Muscle of leg (tissue), 11 donors: Measurements from ENCODE around the gene PTPMT1. TPM values are rescaled to one million over a fixed set of nuclear protein-coding genes. Genes with fewer than 3 reads are reported as not detected.
"Not testable (repeated sequence)": the region's sequence is repeated elsewhere in the genome, so short reads cannot be mapped to it uniquely, and the experiment has no call there.

Source experiments
- DNase-seq: peaks from one replicate; pipeline ENCODE4 v3.0.0; 2013
- H3K27ac ChIP-seq: one replicate; pipeline ENCODE4 v1.5.1; 2013; ENCODE audit warnings: mild to moderate bottlenecking, low read length, control low read depth
- H3K27me3 ChIP-seq: one replicate; pipeline ENCODE4 v1.6.1; 2013; ENCODE audit warnings: low read length; ENCODE audit not compliant: control insufficient read depth, insufficient read depth
- H3K36me3 ChIP-seq: one replicate; pipeline ENCODE4 v1.6.1; 2013; ENCODE audit warnings: low read length; ENCODE audit not compliant: control insufficient read depth, insufficient read depth
- H3K4me1 ChIP-seq: one replicate; pipeline ENCODE4 v1.6.1; 2013; ENCODE audit warnings: low read length; ENCODE audit not compliant: control insufficient read depth, insufficient read depth
- H3K4me3 ChIP-seq: one replicate; pipeline ENCODE4 v1.5.1; 2013; ENCODE audit warnings: low read length, control low read depth
- H3K9me3 ChIP-seq: replicated peaks from 2 replicates; pipeline ENCODE4 v1.6.1; 2013; ENCODE audit warnings: low read depth, low read length; ENCODE audit not compliant: control insufficient read depth
- WGBS: methylation state at CpG from one replicate; pipeline ENCODE4 v1.1.5; 2013; ENCODE audit warnings: missing lambda C conversion rate; ENCODE audit not compliant: insufficient coverage; 5-methylcytosine and 5-hydroxymethylcytosine counted together
- polyA plus RNA-seq, 8 donors: library from polyadenylated mRNA; unstranded; fragments of 120-200 nt; gene quantifications; one replicate each; pipeline versions ENCODE4 v1.2.1 to v1.2.3, GENCODE V29; 2013; ENCODE audit warnings: inconsistent platforms in 1 of 8, low replicate concordance in 1 of 8; ENCODE audit not compliant: insufficient read length in 8 of 8, insufficient read depth in 1 of 8
- total RNA-seq: library from RNA; stranded (reverse); fragments of 120-200 nt; gene quantifications from one replicate; pipeline ENCODE4 v1.2.4, GENCODE V29; 2013

The PTPMT1 gene
- total and polyA plus RNA-seq, 9 donors, result 26.0 to 36.1 (median 28.4) TPM

- no peak for DNase-seq
- no peaks in the 10 kb centered on the region for H3K9me3 ChIP-seq
- peaks cover 7% of the 10 kb centered on the region for H3K4me1 ChIP-seq
- peaks cover 3% of the 10 kb centered on the region for H3K36me3 ChIP-seq
- H3K4me3 ChIP-seq, result no peak overlapping the region
- H3K27me3 ChIP-seq, result no peaks in the 10 kb centered on the region
- no CpG with 5 or more reads among the region's 2 CpGs for WGBS
- no peak overlapping the region for H3K27ac ChIP-seq
These were observed 25.7 kb upstream of the PTPMT1 start for GRCh38 chr11:47539681-47540039.

DNA sequence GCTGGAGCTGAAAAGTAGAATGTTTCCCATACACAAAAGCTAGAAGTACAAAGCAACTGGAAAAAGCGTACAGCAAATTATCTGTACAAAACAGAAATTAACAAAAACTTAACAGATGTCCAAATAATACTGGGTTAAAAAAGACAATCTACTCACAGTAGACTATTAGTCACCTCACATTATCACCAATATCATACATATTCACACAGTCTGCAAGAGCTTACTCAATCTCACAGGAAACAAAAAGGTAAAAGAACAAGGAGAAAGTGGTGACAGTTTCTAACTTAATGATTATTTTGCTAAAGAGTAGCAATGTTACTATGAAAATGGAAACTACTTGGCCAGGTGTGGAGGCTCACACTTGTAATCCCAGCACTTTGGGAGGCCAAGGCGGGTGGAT lies 24.3 kb upstream of the PTPMT1 start:
- peaks cover under 1% of the 10 kb centered on the region for H3K36me3 ChIP-seq
- H3K9me3 ChIP-seq, result no peaks in the 10 kb centered on the region
- H3K4me3 ChIP-seq, result no peak overlapping the region
- 100% methylated on average over 1 of the region's 2 CpGs for WGBS
- H3K27me3 ChIP-seq, result no peaks in the 10 kb centered on the region
- DNase-seq, result no peak
- H3K4me1 ChIP-seq, result peaks cover 7% of the 10 kb centered on the region
- no peak overlapping the region for H3K27ac ChIP-seq

DNA sequence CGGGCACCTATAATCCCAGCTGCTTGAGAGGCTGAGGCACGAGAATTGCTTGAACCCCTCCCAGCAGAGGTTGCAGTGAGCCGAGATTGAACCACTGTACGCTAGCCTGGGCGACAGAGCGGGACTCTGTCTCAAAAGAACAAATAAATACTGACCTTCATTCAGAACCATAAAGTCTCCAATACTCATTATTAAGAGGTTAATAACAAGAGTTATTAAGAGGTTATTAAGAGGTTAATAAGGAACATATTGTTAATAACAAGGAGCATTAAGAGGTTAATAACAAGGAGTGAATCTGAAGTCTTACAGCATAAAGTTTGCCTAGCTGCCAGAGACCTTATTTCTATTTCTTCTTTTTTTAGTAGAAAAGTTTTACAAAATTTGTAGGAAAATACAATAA lies 20.1 kb upstream of the PTPMT1 start:
- WGBS, result no CpG with 5 or more reads among the region's 6 CpGs
- no peak for DNase-seq
- Histone ChIP-seq H3K9me3 (no peaks in the 10 kb centered on the region), H3K27ac (no peak overlapping the region), H3K36me3 (no peaks in the 10 kb centered on the region), H3K4me3 (no peak overlapping the region), H3K4me1 (peaks cover 2% of the 10 kb centered on the region), H3K27me3 (no peaks in the 10 kb centered on the region)

GRCh38 chr11:47546274-47546673 lies 19.1 kb upstream of the PTPMT1 start:
- H3K27ac ChIP-seq, H3K4me3 ChIP-seq, H3K27me3 ChIP-seq, H3K9me3 ChIP-seq, H3K4me1 ChIP-seq, DNase-seq, H3K36me3 ChIP-seq: not testable (repeated sequence)
- WGBS, result 100% methylated on average over 3 of the region's 7 CpGs

DNA sequence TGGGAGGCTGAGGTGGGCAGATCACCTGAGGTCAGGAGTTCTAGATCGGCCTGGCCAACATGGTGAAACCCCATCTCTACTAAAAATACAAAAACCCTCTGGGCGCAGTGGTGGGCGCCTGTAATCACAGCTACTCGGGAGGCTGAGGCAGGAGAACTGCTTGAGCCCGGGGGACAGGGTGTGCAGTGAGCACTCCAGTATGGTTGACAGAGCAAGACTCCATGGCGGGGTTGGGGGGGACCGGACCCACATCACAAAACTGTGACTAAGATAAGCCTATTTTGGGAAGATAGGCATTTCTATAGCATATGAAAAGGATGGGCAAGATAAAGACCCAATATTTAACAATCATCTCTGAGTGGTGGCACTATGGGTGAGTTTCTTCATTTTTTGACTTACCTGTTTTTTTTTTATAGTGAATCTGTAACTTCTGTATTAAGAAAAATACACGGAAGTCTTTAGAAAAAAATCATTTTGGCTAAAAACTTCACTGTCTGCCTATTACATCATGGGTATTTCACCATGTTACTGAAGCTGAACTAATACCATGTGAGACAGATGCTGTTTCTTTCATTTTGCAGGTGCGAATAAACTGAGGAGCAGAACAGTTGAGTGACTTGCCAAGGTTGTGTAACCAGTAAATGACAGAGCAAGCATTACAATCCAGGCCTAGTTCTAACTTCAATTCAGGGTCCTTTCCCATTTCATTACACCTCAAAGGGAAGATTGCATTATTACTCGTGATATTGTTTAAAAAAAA lies 14.9 kb upstream of the PTPMT1 start:
- no peak overlapping the region for H3K27ac ChIP-seq
- WGBS, result 97% methylated on average over 4 of the region's 10 CpGs
- H3K27me3 ChIP-seq, result no peaks in the 10 kb centered on the region
- H3K36me3 ChIP-seq, result no peaks in the 10 kb centered on the region
- H3K4me1 ChIP-seq, result peaks cover 16% of the 10 kb centered on the region
- H3K4me3 ChIP-seq, result no peak overlapping the region
- no peak for DNase-seq
- H3K9me3 ChIP-seq, result no peaks in the 10 kb centered on the region

DNA sequence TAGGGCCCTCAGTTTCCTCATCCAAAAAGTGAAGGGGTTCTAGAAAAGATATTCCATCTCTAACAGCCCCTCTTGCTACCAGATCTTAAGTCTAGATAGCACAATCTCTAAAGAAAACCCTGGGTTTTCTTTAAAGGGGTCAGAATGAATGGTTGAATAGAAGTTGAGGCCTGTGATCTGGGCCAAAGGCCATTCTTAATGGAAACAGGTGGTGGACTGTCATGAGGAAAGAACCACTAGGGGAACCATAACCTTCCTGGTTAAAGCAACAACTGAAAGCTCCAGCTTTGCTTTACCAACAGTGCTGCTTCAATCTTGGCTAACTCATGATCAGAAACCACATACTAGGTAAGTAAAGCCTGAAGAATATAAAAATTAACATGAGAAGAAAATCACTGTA lies 14.3 kb upstream of the PTPMT1 start:
- Histone ChIP-seq H3K4me1 (peaks cover 16% of the 10 kb centered on the region), H3K9me3 (no peaks in the 10 kb centered on the region), H3K27ac (peak overlapping the region; percentile 1), H3K36me3 (no peaks in the 10 kb centered on the region), H3K27me3 (no peaks in the 10 kb centered on the region), H3K4me3 (no peak overlapping the region)
- DNase-seq, result peak; percentile 35

- Histone ChIP-seq H3K4me3 (peak overlapping the region; percentile 97), H3K36me3 (no peaks in the 10 kb centered on the region), H3K9me3 (no peaks in the 10 kb centered on the region), H3K27me3 (no peaks in the 10 kb centered on the region), H3K4me1 (peaks cover 16% of the 10 kb centered on the region), H3K27ac (peak overlapping the region; percentile 96)
- under 1% methylated on average over 17 of the region's 22 CpGs for WGBS
- peak; percentile 37 for DNase-seq
These were observed 13.3 kb upstream of the PTPMT1 start for GRCh38 chr11:47552056-47552565.

DNA sequence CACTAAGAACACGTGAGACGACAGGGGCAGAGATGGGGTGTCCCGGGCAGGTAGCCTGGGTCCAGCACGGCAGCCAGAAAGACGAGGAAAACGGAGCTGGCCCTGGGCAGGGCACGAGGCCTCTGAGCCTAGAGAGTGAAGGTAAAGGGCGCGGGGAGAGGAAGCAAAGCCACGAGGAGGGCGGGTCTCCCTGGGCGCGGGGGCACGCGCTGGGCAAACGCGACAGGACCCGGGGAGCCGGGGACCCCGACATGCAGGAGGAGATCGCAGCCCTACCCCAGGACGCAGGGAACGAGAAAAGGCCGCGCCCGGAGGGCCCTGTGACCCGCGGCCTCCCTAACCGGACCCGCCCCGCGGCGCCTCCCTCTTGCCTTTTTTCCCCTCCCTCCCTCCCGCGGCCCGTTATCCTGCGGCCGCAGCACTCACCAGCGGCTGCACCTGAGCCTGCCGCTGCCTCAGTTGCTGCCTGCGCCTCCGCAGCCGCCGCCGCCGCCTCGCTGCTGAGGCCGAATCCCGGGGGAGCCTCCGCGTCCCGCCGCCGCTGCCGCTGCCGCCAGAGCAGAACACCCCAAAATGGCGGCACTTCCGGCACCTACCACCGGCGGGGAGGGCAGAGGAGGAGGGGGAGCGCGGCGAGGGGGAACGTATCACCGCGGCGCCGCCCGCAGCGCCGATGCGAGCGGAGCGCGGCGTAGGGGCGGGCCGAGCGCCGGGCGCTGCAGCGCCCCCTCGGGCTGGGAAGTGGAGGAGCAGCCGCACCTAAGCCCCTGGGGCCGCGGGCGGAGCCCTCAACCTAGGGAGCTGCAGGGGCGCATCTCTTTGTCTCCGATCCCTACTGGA lies 12.6 kb upstream of the PTPMT1 start, which contains the start of gene CELF1:
Gene CELF1 (minus strand): TSS at position 567 of the 840 bp plus-strand sequence. CDS start 53,609 bp downstream, outside the sequence.
- under 1% methylated on average over 89 of the region's 89 CpGs for WGBS
- H3K27ac ChIP-seq, result peak within 1 kb of the TSS; percentile 96
- no peaks in the 10 kb centered on the region for H3K27me3 ChIP-seq
- H3K36me3 ChIP-seq, result no peaks in the 10 kb centered on the region
- peak; percentile 96 for DNase-seq
- peaks cover 16% of the 10 kb centered on the region for H3K4me1 ChIP-seq
- peak within 1 kb of the TSS; percentile 97 for H3K4me3 ChIP-seq
- H3K9me3 ChIP-seq, result no peaks in the 10 kb centered on the region

GRCh38 chr11:47553406-47553743 lies 12.0 kb upstream of the PTPMT1 start:
- H3K4me3 ChIP-seq, result peak overlapping the region; percentile 97
- H3K27me3 ChIP-seq, result no peaks in the 10 kb centered on the region
- H3K27ac ChIP-seq, result peak overlapping the region; percentile 89
- peak; percentile 68 for DNase-seq
- H3K4me1 ChIP-seq, result peaks cover 16% of the 10 kb centered on the region
- H3K9me3 ChIP-seq, result no peaks in the 10 kb centered on the region
- WGBS, result no CpG with 5 or more reads among the region's 9 CpGs
- H3K36me3 ChIP-seq, result no peaks in the 10 kb centered on the region

DNA sequence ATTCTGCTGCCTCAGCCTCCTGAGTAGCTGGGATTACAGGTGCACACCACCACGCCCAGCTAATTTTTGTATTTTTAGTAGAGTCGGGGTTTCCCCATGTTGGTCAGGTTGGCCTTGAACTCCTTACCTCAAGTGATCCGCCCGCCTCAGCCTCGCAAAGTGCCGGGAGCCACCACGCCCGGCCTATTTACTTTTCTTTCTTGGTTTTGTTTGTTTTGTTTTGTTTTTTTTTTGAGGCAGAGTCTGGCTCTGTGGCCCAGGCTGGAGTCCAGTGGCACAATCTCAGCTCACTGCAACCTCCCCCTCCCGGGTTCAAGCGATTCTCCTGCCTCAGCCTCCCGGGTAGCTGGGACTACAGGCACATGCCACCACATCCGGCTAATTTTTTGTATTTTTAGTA lies 8.4 kb upstream of the PTPMT1 start:
- H3K9me3 ChIP-seq, DNase-seq, H3K4me1 ChIP-seq, H3K4me3 ChIP-seq, H3K27me3 ChIP-seq, H3K36me3 ChIP-seq, H3K27ac ChIP-seq: not testable (repeated sequence)
- WGBS, result 100% methylated on average over 3 of the region's 12 CpGs
